Tibial artery (tissue), 4 donors: ENCODE results near the gene NR3C2.

Source experiments
- DNase-seq, 2 donors: peaks; one replicate each; pipeline ENCODE4 v3.0.0-alpha.2; 2019
- H3K27ac ChIP-seq, 2 donors: fragments of 200-600 bp; sonication (generic) in 1 of 2; 1 replicate in 1 of 2; 2 replicates in 1 of 2; pipeline ENCODE4 v1.5.1; 2018 to 2019; ENCODE audit warnings: mild to moderate bottlenecking in 1 of 2
- H3K27me3 ChIP-seq, 2 donors: fragments of 200-600 bp; sonication (generic) in 1 of 2; one replicate each; pipeline versions ENCODE4 v1.5.1 to v1.6.0; 2016 to 2019
- H3K36me3 ChIP-seq, 3 donors: fragments of 200-600 bp; sonication (generic) in 2 of 3; one replicate each; pipeline ENCODE4 v1.5.1; 2016 to 2019; ENCODE audit warnings: mild to moderate bottlenecking in 2 of 3
- H3K4me1 ChIP-seq, 4 donors: fragments of 200-600 bp; sonication (generic) in 2 of 4; 1 replicate in 3 of 4; 2 replicates in 1 of 4; pipeline ENCODE4 v1.5.1; 2016 to 2019
- H3K4me3 ChIP-seq, 2 donors: fragments of 200-600 bp; sonication (generic) in 1 of 2; 1 replicate in 1 of 2; 2 replicates in 1 of 2; pipeline ENCODE4 v1.5.1; 2018 to 2019; ENCODE audit warnings: mild to moderate bottlenecking in 2 of 2
- H3K9me3 ChIP-seq, 3 donors: fragments of 200-600 bp; sonication (generic) in 1 of 3; one replicate each; pipeline ENCODE4 v1.5.1; 2016 to 2019
- CTCF ChIP-seq, 2 experiments: fragments of 200-600 bp in 1 of 2; fragments of 450-650 bp in 1 of 2; IDR thresholded peaks; one replicate each; pipeline ENCODE4 v1.5.1; 2017 to 2019; ENCODE audit warnings: antibody characterized with exemption in 2 of 2, mild to moderate bottlenecking in 1 of 2, moderate library complexity in 1 of 2
- intact Hi-C: fragments of 100-400 bp; cut with DNase I; formaldehyde crosslinking; loops from one replicate; pipeline ENCODE4 v1.15.0; 2023; ENCODE audit warnings: low total_unique reads

Gene NR3C2

GRCh38 chr4:148184922-148185321, 257.3 kb downstream of the NR3C2 start:
- no peak overlapping the region for H3K4me3 ChIP-seq
- no peak overlapping the region for H3K27ac ChIP-seq
- H3K36me3 ChIP-seq: no peaks in the 10 kb centered on the region
- no peaks in the 10 kb centered on the region for H3K27me3 ChIP-seq
- H3K9me3 ChIP-seq: no peaks in the 10 kb centered on the region
- TF ChIP-seq CTCF (IDR thresholded peaks at IDR 0.05): no peak
- H3K4me1 ChIP-seq: no peaks in the 10 kb centered on the region
- no peak for DNase-seq
- intact Hi-C loops: no loop called here

DNA sequence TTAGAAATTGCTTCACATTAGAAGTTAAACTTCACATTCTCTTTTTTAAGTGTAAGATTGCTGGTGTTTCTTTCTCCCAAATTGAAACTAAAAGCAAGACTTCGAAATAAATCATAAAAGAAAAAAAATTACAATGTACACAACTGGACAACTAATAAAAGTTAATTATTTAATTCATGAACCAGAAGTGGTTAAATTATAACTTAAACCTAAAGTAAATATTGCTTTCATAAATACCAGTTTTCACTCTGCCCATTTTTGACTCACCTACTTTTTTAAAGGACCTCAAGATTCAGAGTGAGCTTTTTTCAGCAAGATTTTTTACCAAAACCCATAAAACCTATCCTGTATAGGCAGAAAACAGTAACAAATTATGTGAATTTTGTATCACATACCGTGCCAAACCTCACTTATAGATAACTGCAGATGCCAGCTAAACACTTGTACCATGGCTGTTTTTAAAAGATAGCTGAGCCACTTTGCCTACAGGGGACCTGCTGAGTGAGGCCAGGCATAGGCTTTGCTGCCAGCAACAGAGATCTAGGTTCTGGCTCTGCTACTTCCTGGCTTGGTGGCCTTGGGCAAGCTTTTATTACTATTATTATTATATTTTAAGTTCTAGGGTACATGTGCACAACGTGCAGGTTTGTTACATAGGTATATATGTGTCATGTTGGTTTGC, 259.8 kb downstream of the NR3C2 start:
- no peak for DNase-seq
- Histone ChIP-seq H3K27me3 (no peaks in the 10 kb centered on the region), H3K9me3 (no peaks in the 10 kb centered on the region), H3K4me3 (no peak overlapping the region), H3K27ac (no peak overlapping the region), H3K4me1 (no peaks in the 10 kb centered on the region), H3K36me3 (no peaks in the 10 kb centered on the region)
- TF ChIP-seq CTCF (IDR thresholded peaks at IDR 0.05): no peak
- intact Hi-C loops: no loop called here

DNA sequence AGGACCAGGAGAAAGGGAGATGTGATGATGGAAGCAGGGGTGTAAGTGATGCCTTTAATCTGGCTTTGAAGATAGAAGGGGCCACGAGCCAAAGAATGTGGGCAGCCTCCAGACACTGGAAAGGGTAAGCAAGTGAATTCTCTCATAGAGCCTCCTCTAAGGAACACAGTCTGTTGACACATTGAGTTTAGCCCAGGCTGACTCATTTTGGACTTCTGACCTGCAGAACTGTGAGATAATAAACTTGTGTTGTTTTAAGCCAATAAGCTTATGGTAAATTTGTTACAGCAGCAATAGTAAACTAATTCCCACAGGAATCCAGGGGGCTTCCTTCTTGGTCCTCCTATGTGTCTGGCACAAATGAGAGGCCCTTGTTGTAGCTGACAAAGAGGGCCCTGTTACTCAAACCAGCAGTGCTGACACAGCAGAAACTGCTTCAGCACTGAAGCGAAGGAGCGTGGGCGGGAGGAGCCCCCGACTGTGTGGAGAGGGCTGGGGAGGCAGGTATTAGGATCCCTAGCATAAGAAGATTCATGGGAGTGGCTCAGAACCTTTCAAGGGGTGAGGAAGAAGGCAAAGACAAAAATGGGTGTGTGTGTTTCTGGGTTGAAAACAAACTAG, 268.7 kb downstream of the NR3C2 start:
- H3K4me3 ChIP-seq: no peak overlapping the region
- peaks cover 0 to 5% (median 3%) of the 10 kb centered on the region in 3 donors for H3K9me3 ChIP-seq
- H3K36me3 ChIP-seq: no peaks in the 10 kb centered on the region
- TF ChIP-seq CTCF (IDR thresholded peaks at IDR 0.05): no peak
- H3K27me3 ChIP-seq: no peaks in the 10 kb centered on the region
- no peak for DNase-seq
- H3K4me1 ChIP-seq: peaks cover 0 to under 1% (median 0%) of the 10 kb centered on the region in 4 donors
- intact Hi-C loops: no loop called here
- H3K27ac ChIP-seq: no peak overlapping the region

DNA sequence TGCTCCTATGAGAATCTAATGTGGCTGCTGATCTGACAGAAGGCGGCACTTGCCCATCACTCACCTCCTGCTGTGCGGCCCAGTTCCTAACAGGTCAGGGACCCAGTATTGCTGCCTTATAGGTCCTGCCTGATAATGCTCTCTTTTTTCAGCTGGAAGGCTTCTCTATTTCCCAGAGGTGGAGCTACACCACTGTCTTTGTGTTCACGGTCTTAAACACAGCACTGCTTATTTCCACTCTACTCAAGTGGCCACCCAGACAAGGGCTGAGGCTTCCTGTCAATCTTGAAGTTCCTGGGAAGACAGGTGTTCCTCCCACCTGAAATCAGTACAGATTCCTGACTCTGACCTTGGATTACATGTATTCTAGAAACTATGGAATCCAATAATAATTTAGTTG, 270.6 kb downstream of the NR3C2 start:
- H3K36me3 ChIP-seq: no peaks in the 10 kb centered on the region
- H3K27me3 ChIP-seq: no peaks in the 10 kb centered on the region
- DNase-seq: no peak
- H3K4me3 ChIP-seq: no peak overlapping the region
- H3K27ac ChIP-seq: no peak overlapping the region
- no peak for TF ChIP-seq CTCF (IDR thresholded peaks at IDR 0.05)
- peaks cover 0 to 5% (median 3%) of the 10 kb centered on the region in 3 donors for H3K9me3 ChIP-seq
- intact Hi-C loops: no loop called here
- peaks cover 0 to 15% (median 0%) of the 10 kb centered on the region in 4 donors for H3K4me1 ChIP-seq

DNA sequence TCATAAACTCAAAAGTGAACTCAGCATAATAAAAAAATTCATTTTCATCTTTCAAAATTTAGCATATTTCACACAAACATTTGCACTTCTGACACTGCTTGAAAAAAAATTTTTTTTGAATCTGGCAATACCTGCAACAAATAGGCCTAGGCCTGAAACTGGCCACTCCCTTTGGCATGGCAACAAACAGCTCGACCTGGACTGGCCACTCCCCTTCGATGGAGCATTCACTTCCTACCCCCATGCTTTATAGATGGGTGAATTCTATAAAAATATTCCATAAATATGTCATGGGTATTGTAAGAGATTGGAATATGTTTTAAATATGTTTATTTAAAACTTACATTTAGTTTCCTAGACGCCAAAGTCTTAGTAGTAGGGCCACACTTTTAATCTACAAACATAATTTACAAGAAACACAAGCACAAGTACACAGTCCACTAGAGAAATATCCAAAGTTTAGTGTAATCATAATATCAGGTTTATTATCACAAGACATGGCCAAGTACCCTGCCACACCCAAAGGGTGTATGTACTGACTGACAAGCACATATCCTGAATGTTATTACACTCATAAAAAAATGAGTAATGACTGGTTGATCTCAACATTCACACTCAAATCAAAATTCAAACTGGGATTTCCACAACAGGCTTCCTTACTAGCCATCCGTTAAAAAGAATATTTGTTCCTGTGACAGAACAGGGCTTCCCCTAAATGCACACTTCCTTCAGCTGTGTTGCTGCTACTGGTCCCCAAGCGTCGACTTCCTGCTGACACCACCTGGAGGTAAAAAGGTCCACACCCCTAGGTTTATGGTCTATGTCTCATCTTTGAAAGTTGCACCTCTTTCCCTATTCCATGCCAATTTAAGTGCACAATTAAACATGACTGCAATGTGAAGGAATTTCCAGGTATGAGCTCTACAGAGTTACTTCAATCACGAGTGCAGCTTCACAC, 271.5 kb downstream of the NR3C2 start:
- no peak for DNase-seq
- no peaks in the 10 kb centered on the region for H3K27me3 ChIP-seq
- H3K9me3 ChIP-seq: peaks cover 0 to 5% (median 3%) of the 10 kb centered on the region in 3 donors
- no peak overlapping the region for H3K27ac ChIP-seq
- H3K36me3 ChIP-seq: no peaks in the 10 kb centered on the region
- intact Hi-C loops: no loop called here
- H3K4me3 ChIP-seq: no peak overlapping the region
- peaks cover 0 to 24% (median 3%) of the 10 kb centered on the region in 4 donors for H3K4me1 ChIP-seq
- no peak for TF ChIP-seq CTCF (IDR thresholded peaks at IDR 0.05)
